ENCODE data around the gene FBN2.

DNA sequence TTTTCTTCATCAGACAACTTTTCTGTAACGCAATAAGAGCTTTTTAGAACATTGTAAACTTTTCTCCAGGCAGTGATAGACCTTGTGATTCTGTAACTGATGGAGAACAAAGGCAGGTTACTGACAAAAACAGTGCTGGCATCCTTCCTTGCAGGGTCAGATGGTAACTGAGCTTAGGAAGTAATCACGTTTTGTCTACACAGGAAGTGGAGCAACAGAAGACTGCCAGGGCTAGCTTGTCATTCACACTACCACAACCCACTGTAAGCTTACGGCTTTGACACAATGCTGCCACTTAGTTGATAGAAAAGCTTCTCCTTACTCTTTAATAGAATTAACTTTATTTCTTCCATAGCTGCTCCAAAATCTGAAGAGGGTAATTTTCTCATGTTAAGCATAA lies 46.8 kb downstream of the FBN2 start:
- no peak for TF ChIP-seq CTCF (IDR thresholded peaks at IDR 0.05)
- TF ChIP-seq POLR2A (IDR thresholded peaks at IDR 0.05), result no peak

Data from lower leg skin (tissue), 3 donors.